Ammon's horn (tissue), 1 donor: ENCODE data around the gene FNDC3A.

Experiments
- DNase-seq: peaks from one replicate; pipeline ENCODE4 v3.0.0-alpha.2; 2016; ENCODE audit warnings: low spot score

The FNDC3A gene

GRCh38 chr13:48975856-48976575, at the start of gene FNDC3A:
TSS of gene FNDC3A (plus strand) at chr13:48975912. CDS start at chr13:49006191, 30,279 bp downstream.
- DNase-seq, result peak; percentile 85

- no peak for DNase-seq
Measured at GRCh38 chr13:48928757-48929430, 46.8 kb upstream of the FNDC3A start.

- DNase-seq, result peak; percentile 34
Measured at GRCh38 chr13:48930918-48931317, 44.8 kb upstream of the FNDC3A start.

GRCh38 chr13:48938308-48938943, 37.3 kb upstream of the FNDC3A start:
- no peak for DNase-seq

- DNase-seq, result no peak
Measured at GRCh38 chr13:48939728-48940127, 36.0 kb upstream of the FNDC3A start.

GRCh38 chr13:48942131-48942530, 33.6 kb upstream of the FNDC3A start:
- DNase-seq, result no peak

GRCh38 chr13:48944221-48944620, 31.5 kb upstream of the FNDC3A start:
- DNase-seq, result no peak

- no peak for DNase-seq
Measured at GRCh38 chr13:48945626-48946025, 30.1 kb upstream of the FNDC3A start.

GRCh38 chr13:48946163-48946562, 29.5 kb upstream of the FNDC3A start:
- no peak for DNase-seq

GRCh38 chr13:48949566-48950500, 25.9 kb upstream of the FNDC3A start:
- no peak for DNase-seq

- DNase-seq, result no peak
Measured at GRCh38 chr13:48950501-48950875, 25.2 kb upstream of the FNDC3A start.

GRCh38 chr13:48954081-48954480, 21.6 kb upstream of the FNDC3A start:
- peak; percentile 7 for DNase-seq

GRCh38 chr13:48955536-48955935, 20.2 kb upstream of the FNDC3A start:
- no peak for DNase-seq

- DNase-seq, result no peak
Measured at GRCh38 chr13:48961379-48961778, 14.3 kb upstream of the FNDC3A start.

GRCh38 chr13:48962281-48962680, 13.4 kb upstream of the FNDC3A start:
- no peak for DNase-seq

GRCh38 chr13:48965736-48966135, 10.0 kb upstream of the FNDC3A start:
- no peak for DNase-seq

- no peak for DNase-seq
Measured at GRCh38 chr13:48969685-48970084, 6.0 kb upstream of the FNDC3A start.

- no peak for DNase-seq
Measured at GRCh38 chr13:48973845-48974431, 1.8 kb upstream of the FNDC3A start.

GRCh38 chr13:48975101-48975855, 434 bp upstream of the FNDC3A start:
- DNase-seq, result peak; percentile 56

GRCh38 chr13:48976576-48977285, 1.0 kb downstream of the FNDC3A start:
- peak; percentile 52 for DNase-seq
